ENCODE results near the gene RPS24.
"Not testable (repeated sequence)": the region's sequence is repeated elsewhere in the genome, so short reads cannot be mapped to it uniquely, and the experiment has no call there.

RPS24 gene

GRCh38 chr10:78033637-78034470, at the start of gene RPS24:
Gene RPS24, plus strand, starts transcription at chr10:78033863. Its CDS starts 39 bp downstream, at chr10:78033902.
- H3K4me3 ChIP-seq (replicated peaks; ENCODE audit: low read depth, low read length) = peak within 1 kb of the TSS; percentile 78
- DNase-seq (ENCODE audit: extremely low read depth, low read depth) = peak; percentile 95
- no peak for TF ChIP-seq CTCF (IDR thresholded peaks at IDR 0.05; ENCODE audit: low read depth, low read length, missing control alignments)

GRCh38 chr10:77984986-77985385, 48.7 kb upstream of the RPS24 start:
- H3K4me3 ChIP-seq (replicated peaks; ENCODE audit: low read depth, low read length) = no peak overlapping the region
- DNase-seq (ENCODE audit: extremely low read depth, low read depth) = no peak
- TF ChIP-seq CTCF (IDR thresholded peaks at IDR 0.05; ENCODE audit: low read depth, low read length, missing control alignments) = no peak

DNA sequence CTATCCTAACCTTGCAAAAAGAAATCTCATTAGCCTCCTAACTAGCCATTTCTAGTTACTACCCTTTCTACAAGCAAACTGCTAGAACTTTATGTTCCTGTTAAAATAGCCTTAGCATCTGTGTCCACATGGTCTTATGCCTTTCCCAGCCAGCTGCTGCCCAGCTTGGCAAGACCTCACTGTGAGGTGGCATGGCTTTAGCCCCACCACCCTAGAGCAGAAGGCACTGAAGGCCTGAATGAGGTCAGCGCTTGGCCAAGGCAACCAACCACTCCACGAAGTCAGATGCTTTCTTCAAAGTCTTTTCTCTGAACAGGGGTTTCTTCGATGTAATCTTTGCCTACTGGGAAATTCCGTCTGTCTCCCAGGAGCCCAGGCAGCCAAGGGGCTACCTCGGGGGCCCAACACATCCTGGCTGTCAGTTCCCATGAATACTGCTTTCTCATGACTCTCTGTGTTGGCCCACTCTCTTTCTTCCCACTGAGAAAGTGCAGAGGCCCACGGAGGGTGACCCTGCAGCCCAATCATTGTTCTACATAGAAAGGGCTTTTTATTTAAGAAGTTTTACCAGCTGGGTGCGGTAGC, 45.9 kb upstream of the RPS24 start:
- no peak overlapping the region for H3K4me3 ChIP-seq (replicated peaks; ENCODE audit: low read depth, low read length)
- no peak for TF ChIP-seq CTCF (IDR thresholded peaks at IDR 0.05; ENCODE audit: low read depth, low read length, missing control alignments)
- no peak for DNase-seq (ENCODE audit: extremely low read depth, low read depth)

- no peak overlapping the region for H3K4me3 ChIP-seq (replicated peaks; ENCODE audit: low read depth, low read length)
- no peak for TF ChIP-seq CTCF (IDR thresholded peaks at IDR 0.05; ENCODE audit: low read depth, low read length, missing control alignments)
Observed at GRCh38 chr10:77989081-77989724, 44.5 kb upstream of the RPS24 start.

GRCh38 chr10:77993620-77994019, 40.0 kb upstream of the RPS24 start:
- no peak for TF ChIP-seq CTCF (IDR thresholded peaks at IDR 0.05; ENCODE audit: low read depth, low read length, missing control alignments)
- no peak for DNase-seq (ENCODE audit: extremely low read depth, low read depth)
- no peak overlapping the region for H3K4me3 ChIP-seq (replicated peaks; ENCODE audit: low read depth, low read length)

More at GRCh38 chr10:77989081-77989724, 44.5 kb upstream of the RPS24 start:
- DNase-seq (ENCODE audit: extremely low read depth, low read depth) = no peak

DNA sequence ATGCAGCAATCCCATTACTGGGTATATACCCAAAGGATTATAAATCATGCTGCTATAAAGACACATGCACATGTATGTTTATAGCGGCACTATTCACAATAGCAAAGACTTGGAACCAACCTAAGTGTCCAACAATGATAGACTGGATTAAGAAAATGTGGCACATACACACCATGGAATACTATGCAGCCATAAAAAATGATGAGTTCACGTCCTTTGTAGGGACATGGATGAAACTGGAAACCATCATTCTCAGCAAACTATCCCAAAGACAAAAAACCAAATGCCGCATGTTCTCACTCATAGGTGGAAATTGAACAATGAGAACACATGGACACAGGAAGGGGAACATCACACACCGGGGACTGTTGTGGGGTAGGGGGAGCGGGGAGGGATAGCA, 34.9 kb upstream of the RPS24 start:
- not testable (repeated sequence) for H3K4me3 ChIP-seq (replicated peaks; ENCODE audit: low read depth, low read length); DNase-seq (ENCODE audit: extremely low read depth, low read depth)

DNA sequence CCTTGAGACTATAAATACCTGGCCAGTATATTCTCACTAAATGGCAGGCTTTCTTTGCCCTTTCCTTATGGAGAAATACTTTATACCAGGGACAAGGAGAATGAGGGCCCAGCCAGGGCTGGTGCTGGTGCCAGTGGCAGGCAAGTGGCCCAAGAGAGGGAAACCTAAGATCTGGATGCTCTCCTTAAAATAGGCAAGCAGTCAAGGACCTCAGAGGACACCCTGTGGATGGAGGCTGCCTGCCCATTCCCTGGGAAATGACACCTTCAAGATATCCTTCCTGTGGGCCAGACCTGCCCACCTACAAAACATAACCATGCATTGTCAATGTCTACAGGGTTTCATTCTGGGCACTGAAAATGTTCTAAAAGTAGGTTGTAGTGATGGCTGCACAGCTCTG, 33.5 kb upstream of the RPS24 start:
- no peak for TF ChIP-seq CTCF (IDR thresholded peaks at IDR 0.05; ENCODE audit: low read depth, low read length, missing control alignments)
- DNase-seq (ENCODE audit: extremely low read depth, low read depth) = no peak
- no peak overlapping the region for H3K4me3 ChIP-seq (replicated peaks; ENCODE audit: low read depth, low read length)
